Activated CD4-positive, alpha-beta T cell treated with anti-CD3 and anti-CD28 coated beads, Interleukin-10, Interleukin-2, amounts not matched to agents 100 ng/mL and 50 ng/mL, durations not matched to agents 16 hours and 8 hours (primary cell): ENCODE measurements around the gene PLB1.

Source experiments
- DNase-seq: peaks from one replicate; pipeline ENCODE4 v3.0.0-alpha.2; 2020

The PLB1 gene

DNA sequence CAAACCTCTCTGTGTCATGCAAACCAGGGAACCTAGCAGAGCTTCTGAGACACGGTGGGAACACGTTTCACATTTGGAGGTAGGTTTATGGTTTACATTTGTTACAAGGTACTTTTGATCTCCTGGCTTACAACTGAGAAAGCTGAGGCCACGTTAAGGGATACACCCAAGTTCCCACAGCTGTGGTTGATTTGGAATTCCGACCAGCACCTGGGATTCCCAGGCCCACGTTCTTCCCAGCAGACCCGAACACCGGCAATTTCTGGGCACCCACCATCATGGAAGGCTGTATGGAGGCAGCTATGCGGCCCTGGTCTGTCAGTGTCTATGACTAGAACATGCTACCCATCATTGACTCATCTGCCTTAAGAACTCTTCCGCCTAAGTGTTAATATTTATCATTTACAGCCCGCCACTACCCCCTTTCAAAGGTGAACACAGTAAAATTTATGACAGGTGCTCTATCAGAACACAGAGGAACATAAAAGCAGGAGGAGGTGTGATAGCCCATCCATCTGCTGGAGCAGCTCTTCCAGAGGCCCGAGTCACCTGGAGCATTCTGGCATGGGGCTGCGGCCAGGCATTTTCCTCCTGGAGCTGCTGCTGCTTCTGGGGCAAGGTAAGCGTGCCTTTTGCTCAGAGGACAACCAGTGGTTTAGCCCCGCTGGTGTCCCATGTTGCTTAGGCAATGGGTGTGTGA lies at the start of gene PLB1:
Gene PLB1 (plus strand): TSS at position 510 of the 700 bp plus-strand sequence. CDS start 55 bp downstream, at position 565.
- no peak for DNase-seq

DNA sequence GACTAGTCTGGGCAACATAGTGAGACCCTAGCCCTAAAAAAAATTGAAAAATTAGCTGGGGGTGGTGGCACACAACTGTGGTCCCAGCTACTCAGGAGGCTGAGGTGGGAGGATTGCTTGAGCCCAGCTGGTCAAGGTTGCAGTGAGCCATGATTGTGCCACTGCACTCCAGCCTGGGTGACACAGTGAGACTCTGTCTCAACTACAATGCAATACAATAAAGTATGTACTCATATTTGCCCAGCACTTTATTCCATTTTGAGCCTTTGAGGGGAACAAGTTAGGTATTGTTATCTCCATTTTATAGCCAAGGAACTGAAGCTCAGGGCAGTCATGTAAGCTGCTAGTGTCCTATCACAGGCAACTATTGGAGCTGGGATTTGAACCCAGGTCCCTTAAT lies 49.3 kb upstream of the PLB1 start:
- no peak for DNase-seq

DNA sequence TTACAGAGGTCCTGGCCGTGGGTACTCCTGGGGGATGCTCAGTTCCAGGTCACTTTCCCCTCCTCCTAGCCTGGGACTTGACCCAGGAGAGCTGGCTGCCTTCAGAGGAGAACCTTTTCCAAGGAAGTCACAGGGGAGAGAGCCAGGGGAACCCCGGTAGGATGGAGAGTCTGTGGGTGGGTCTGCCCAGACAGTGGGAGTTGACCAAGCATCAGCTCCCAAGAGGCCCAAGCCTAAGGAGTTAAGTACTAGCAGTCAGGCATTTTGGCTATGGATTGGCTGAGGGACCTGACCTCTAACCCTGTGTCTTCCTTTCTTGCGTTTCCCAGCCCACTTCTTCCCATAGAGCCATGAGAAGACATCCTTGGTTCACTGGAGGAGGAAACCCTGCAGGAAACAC lies 48.8 kb upstream of the PLB1 start:
- DNase-seq: no peak

- DNase-seq: peak; percentile 72
These were observed 47.7 kb upstream of the PLB1 start for GRCh38 chr2:28447943-28448792.

- DNase-seq: no peak
These were observed 47.1 kb upstream of the PLB1 start for GRCh38 chr2:28448793-28449100.

DNA sequence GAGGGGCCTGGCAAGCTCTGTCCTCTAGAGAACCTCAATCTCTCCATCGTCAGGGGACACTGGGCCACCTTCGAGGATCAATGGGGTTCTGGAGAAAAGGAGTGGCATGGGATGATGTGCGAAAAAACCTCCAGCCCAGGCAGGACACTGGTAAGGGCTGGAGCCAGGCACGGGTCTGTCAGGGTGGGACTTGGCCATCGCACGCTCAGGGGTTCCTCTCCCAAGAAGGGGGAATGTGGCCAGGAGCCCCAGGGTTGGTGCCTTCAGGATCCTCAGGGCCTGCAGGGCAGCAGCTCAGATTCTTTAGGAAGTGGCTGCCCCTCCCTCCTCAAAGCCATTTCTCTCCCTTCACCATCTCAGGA lies 46.8 kb upstream of the PLB1 start:
- no peak for DNase-seq

DNA sequence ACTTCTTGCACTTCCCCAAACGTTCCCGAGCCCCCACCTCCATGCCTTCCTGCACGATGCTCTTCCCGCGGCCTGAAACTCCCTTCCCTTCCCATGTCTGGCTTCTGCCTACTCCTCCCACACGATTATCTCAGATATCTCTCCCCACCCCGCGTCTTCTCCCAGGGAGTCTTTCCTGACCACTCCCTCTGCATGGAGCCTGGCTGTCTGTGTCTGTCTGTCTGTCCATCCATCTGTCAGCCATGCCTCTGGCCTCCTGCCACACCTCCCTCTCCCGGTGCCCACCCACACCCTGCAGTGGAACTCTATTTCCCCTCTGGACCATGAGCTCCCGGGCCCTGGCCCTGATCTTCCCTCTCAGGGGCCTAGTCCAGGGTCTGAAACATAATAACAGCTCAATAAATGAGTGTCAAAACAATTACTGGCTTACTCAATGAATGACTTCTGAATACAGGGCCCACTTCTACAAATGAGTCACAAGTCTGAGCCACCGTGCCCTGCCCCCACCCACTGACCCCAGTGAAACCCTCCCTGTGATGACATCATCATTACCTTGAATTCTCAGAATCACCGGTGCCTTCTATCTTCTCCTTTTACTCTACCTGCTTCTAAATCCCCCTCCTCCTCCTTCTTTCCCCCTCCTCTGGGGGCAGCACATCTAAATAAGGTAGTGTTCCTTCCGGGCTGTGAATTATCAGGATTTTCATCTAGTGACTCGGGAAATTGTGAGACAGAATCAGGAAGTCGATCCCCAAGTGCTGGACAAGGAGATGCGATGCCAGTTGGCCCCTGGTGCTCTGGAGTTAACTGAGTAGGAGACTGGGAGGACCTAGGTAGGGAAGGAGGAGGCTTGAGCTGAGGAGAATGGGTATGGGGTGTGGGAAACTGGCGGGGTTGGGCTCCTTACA lies 46.1 kb upstream of the PLB1 start:
- peak; percentile 94 for DNase-seq

DNA sequence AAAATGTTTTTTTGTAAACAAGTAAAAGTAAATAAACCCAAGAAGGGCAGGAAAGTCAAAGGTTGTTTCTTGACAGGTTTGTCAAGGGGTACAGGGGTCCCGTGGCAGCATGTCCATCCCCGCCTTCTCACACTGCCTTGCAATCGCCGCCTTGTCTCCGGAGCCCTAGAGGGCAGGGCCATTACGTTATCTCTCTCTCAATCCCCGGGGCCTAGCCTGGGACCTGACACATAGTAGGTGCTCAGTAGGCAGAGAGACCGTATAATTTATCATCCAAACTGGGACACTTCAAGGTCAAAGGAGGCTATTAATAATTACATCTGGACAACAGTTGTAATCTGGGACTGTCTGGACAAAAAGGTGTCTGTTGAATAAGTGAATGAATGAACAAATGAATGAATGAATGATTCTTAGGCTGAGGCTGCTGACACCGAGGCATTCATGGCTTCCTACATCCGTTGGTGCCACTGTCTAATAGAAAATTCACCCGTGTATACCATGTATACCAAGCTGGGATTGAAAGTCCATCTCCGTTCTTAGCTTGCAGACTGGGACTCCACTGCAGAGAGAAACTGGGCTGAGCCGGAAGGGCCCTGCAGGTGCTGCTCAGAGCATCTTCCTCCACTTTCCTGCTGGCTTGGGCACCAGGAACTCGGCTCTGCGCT lies 44.8 kb upstream of the PLB1 start:
- no peak for DNase-seq

DNA sequence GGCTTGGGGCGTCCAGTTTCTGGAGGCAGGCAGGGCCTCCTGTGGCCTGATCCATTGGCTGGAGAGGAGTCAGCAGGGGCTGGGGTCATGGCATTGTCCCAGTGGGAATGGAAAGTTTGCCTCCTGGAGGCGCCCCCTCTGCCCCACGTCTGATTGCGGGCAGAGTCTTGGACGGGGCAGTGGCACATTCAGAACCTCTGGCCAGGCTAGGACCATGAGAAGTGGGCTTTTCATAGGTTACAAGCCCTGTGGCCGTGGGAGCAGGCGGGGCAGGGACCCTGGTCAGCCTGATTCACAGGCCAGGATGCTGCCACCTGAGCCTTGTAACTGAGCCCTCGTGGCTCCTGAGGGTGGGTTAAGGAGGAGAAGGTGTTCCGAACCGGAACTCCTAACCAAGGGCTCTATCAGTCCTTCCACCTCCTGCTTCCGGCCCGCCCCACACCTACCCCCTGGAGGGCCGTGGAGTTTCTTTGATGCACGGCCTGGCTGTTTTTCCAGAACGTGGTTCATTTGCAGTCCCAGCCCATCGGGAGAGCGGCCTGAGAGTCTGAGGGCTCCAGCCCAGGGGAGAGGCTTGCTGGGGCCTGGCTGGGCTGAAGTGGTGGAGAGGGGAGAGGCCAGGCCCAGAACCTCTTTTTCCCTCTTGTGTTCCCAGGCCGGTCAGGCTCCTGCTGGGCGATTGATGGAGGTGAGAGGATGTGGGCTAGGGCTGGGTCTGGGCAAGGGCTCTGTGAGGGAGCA lies 43.9 kb upstream of the PLB1 start:
- no peak for DNase-seq

DNA sequence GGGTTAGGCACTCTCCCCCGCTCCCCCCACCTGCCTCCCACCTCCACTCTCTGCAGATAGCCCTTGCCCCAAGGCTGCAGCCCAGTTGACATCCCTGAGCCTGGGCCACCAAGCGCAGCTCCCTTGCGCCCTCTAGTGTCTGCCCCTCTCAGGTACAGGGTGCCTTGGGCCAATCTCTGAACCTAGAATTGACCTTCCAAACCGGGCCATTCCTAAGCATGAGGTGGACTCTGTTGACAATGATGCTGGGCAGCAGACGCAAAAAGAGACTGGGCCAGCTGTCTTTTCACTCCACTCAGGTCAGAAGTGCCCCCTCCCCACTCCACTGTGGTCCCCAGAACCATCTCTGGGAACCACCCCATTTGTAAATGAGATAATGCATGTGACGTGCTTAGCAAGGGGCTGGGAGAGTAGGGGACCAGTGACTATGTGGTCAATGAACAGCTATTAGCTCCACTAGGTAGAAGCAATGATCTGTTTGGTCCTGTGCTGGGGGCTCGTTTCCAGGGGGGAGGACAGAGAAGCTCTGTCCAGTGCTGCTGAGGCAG lies 43.3 kb upstream of the PLB1 start:
- DNase-seq: peak; percentile 84

- DNase-seq: no peak
These were observed 42.5 kb upstream of the PLB1 start for GRCh38 chr2:28453396-28453795.

- no peak for DNase-seq
These were observed 41.6 kb upstream of the PLB1 start for GRCh38 chr2:28454016-28454930.

DNA sequence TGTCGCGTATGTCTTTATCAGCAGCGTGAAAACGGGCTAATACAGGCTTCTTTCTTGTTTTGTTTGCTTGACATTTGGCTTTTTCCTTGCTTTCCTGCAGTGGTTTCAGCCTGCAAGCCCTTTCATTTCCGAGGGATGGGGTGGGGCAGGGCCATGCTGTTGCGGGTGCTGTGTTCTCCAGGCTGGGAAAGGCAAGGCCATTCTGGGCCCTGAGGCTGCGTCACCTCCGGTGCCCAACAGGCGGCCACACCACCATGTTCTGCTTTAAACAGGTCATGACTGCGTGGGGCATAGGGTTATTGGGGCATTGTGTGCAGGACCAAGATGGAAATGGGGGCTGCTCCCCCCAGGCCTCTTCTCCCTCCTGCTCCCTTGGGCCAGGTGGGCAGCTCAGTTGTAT lies 38.6 kb upstream of the PLB1 start:
- no peak for DNase-seq

GRCh38 chr2:28461056-28461455 lies 34.8 kb upstream of the PLB1 start:
- no peak for DNase-seq

DNA sequence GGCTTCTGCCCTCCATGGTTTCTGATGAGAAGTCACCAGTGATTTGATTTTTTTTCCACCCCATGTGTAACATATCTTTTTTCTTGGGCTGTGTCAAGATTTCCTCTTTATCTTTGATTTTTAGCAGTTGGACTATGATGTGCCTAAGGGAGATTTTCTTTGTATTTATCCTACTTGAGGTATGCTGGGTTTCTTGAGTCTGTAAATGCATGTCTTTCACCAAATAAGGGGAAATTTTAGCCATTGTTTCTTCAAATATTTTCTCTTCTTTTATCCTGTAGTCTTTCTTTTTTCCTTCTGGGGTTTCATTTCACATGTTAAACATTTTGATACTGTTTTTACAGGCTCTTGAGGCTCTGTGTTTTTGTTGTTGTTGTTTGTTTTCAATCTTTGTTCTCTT lies 33.7 kb upstream of the PLB1 start:
- DNase-seq: no peak

- no peak for DNase-seq
These were observed 32.5 kb upstream of the PLB1 start for GRCh38 chr2:28463211-28463816.

DNA sequence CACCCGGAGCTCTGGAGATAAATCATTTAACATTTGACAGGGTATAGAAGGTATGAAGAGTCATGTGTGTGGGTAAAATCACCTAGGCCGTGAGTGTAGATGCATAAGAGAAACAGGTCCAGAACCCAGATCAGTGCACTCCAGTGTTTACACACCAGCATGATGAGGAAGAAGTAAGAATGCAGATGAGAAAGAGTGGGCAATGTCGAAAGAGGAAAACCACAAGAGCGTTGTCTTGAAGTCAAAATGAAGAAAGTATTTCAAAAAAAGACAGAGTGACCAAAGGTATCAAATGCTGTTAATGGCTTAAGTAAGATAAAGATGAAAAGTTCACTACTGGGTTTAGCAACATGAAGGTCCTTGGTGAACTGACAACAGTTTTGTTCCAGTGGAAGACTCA lies 32.0 kb upstream of the PLB1 start:
- no peak for DNase-seq

DNA sequence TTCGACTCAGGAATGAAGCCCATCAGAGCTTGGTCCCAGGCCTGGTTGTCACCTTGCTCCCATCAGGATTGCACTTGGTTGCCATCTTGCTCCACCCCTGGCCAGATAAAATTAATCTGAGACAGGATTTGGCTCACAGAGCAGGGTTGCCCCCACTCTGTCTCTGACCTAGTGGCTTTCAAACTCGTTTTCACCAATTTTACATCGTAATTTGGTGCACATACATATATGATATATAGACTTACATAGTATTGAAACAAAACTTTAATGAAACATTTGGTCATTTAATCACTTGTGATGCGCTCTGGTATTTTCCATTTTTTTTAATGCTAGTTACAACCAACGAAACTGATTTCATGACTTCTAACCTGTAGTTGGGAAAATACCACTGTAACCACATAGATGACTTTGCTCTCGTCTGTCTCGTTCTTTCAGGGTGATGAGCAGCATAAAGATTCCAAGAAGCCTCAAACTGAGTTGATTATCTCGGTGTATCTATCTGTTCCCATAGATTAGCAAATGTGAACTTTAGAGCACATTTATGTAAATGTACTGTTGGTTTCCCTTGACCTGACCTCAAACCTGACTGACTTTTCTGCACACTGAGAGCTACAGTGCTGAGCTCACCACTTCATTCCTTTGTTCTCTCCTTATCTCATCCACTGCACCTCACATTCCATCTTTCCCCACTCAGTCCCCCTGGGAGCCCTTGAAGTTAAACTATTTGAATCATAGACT lies 30.5 kb upstream of the PLB1 start:
- DNase-seq: peak; percentile 63

DNA sequence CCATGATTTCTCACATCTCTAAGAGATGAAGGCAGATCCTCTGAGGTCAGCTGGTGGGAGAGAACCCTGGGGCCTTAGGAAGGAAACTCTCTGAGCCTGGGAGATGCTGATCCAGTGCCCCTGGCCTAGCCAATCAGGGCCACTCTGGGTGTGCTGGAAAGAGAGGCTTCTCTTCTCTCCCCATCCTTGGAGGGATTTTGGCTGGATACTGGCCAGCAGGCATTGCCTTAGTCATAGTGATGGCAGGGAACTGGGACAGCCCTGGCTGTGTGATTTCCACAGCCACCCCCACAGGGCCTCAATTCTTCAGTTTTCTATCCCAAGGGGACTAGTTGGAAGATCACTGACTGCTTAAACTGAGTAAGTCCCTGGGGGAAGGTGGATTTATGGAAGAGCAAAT lies 26.6 kb upstream of the PLB1 start:
- no peak for DNase-seq
